ENCODE results near the gene RNF113A.
A peak's percentile ranks its signal among the peaks of the same experiment; 100 is the strongest.
"Not testable (repeated sequence)": the region's sequence is repeated elsewhere in the genome, so short reads cannot be mapped to it uniquely, and the experiment has no call there.

RNF113A gene

GRCh38 chrX:119871599-119872395 lies at the start of gene RNF113A, which contains the start of gene NDUFA1:
RNF113A (minus strand) TSS chrX:119871733; CDS start chrX:119871613, 120 bp downstream.
NDUFA1 (plus strand) TSS chrX:119871832; CDS start chrX:119871912, 80 bp downstream.
- DNase-seq = peak; percentile 83
- H3K9me3 Mint-ChIP-seq = no peaks in the 10 kb centered on the region
- no peaks in the 10 kb centered on the region for H3K27me3 Mint-ChIP-seq
- peaks cover 5 to 13% of the 10 kb centered on the region in 2 donors for H3K36me3 Mint-ChIP-seq
- H3K27ac Mint-ChIP-seq = peak within 1 kb of the TSS; percentile 92
- ATAC-seq (replicated peaks) = peak; percentile 95 to 96
- peak within 1 kb of the TSS; percentile 87 to 99 for H3K4me3 Mint-ChIP-seq
- H3K4me1 Mint-ChIP-seq = peaks cover 5 to 6% of the 10 kb centered on the region in 2 donors

GRCh38 chrX:119919835-119920585 lies 48.5 kb upstream of the RNF113A start:
- Mint-ChIP-seq H3K36me3 (peaks cover under 1 to 3% of the 10 kb centered on the region in 2 donors), H3K4me1 (no peaks in the 10 kb centered on the region), H3K4me3 (no peak overlapping the region), H3K9me3 (no peaks in the 10 kb centered on the region), H3K27ac (no peak overlapping the region), H3K27me3 (no peaks in the 10 kb centered on the region)
- DNase-seq (no peak), ATAC-seq (replicated peaks) (no peak)

- Mint-ChIP-seq H3K4me3 (no peak overlapping the region), H3K9me3 (no peaks in the 10 kb centered on the region), H3K27me3 (no peaks in the 10 kb centered on the region), H3K27ac (no peak overlapping the region), H3K4me1 (no peaks in the 10 kb centered on the region), H3K36me3 (no peaks in the 10 kb centered on the region)
- no peak for ATAC-seq (replicated peaks)
- no peak for DNase-seq
Measured at GRCh38 chrX:119917877-119918276, 46.3 kb upstream of the RNF113A start.

- Mint-ChIP-seq H3K4me1 (no peaks in the 10 kb centered on the region), H3K36me3 (no peaks in the 10 kb centered on the region), H3K9me3 (no peaks in the 10 kb centered on the region), H3K4me3 (no peak overlapping the region), H3K27me3 (no peaks in the 10 kb centered on the region), H3K27ac (no peak overlapping the region)
- no peak for DNase-seq
- no peak for ATAC-seq (replicated peaks)
Measured at GRCh38 chrX:119916310-119916709, 44.8 kb upstream of the RNF113A start.

- DNase-seq = no peak
- Mint-ChIP-seq H3K4me1 (peaks cover 3 to 5% of the 10 kb centered on the region in 2 donors), H3K9me3 (no peaks in the 10 kb centered on the region), H3K36me3 (no peaks in the 10 kb centered on the region), H3K27ac (no peak overlapping the region), H3K27me3 (peaks cover 0 to 9% of the 10 kb centered on the region in 2 donors), H3K4me3 (no peak overlapping the region)
- ATAC-seq (replicated peaks) = no peak
Measured at GRCh38 chrX:119900976-119901375, 29.4 kb upstream of the RNF113A start.

GRCh38 chrX:119899125-119899524 lies 27.6 kb upstream of the RNF113A start:
- no peaks in the 10 kb centered on the region for H3K36me3 Mint-ChIP-seq
- no peaks in the 10 kb centered on the region for H3K9me3 Mint-ChIP-seq
- H3K4me1 Mint-ChIP-seq = peaks cover 3 to 5% of the 10 kb centered on the region in 2 donors
- H3K4me3 Mint-ChIP-seq = no peak overlapping the region
- no peak overlapping the region for H3K27ac Mint-ChIP-seq
- H3K27me3 Mint-ChIP-seq = peaks cover 0 to 4% of the 10 kb centered on the region in 2 donors
- DNase-seq (no peak), ATAC-seq (replicated peaks) (peak; percentile 72 to 85)

GRCh38 chrX:119895843-119896326 lies 24.4 kb upstream of the RNF113A start, which contains the start of gene AKAP14:
AKAP14 (plus strand) TSS chrX:119895893; CDS start chrX:119903224, 7,331 bp downstream.
- no peak within 1 kb of the TSS for H3K27ac Mint-ChIP-seq
- no peak for ATAC-seq (replicated peaks)
- peaks cover 0 to 4% of the 10 kb centered on the region in 2 donors for H3K27me3 Mint-ChIP-seq
- H3K4me1 Mint-ChIP-seq = peaks cover 3 to 5% of the 10 kb centered on the region in 2 donors
- no peak for DNase-seq
- no peaks in the 10 kb centered on the region for H3K36me3 Mint-ChIP-seq
- H3K9me3 Mint-ChIP-seq = no peaks in the 10 kb centered on the region
- H3K4me3 Mint-ChIP-seq = no peak within 1 kb of the TSS

- not testable (repeated sequence) for H3K9me3 Mint-ChIP-seq; ATAC-seq (replicated peaks)
Measured at GRCh38 chrX:119891961-119892692, 20.6 kb upstream of the RNF113A start.

GRCh38 chrX:119890626-119891025 lies 19.1 kb upstream of the RNF113A start:
- not testable (repeated sequence) for H3K36me3 Mint-ChIP-seq; H3K27ac Mint-ChIP-seq; DNase-seq; ATAC-seq (replicated peaks); H3K4me3 Mint-ChIP-seq; H3K9me3 Mint-ChIP-seq; H3K4me1 Mint-ChIP-seq; H3K27me3 Mint-ChIP-seq

More at GRCh38 chrX:119891961-119892692, 20.6 kb upstream of the RNF113A start:
- H3K4me3 Mint-ChIP-seq, H3K36me3 Mint-ChIP-seq, DNase-seq, H3K4me1 Mint-ChIP-seq, H3K27ac Mint-ChIP-seq, H3K27me3 Mint-ChIP-seq: not testable (repeated sequence)

GRCh38 chrX:119887721-119888425 lies 16.3 kb upstream of the RNF113A start:
- H3K36me3 Mint-ChIP-seq = no peaks in the 10 kb centered on the region
- H3K27me3 Mint-ChIP-seq = peaks cover 0 to 5% of the 10 kb centered on the region in 2 donors
- DNase-seq (peak; percentile 51), ATAC-seq (replicated peaks) (peak; percentile 94 to 95)
- no peak overlapping the region for H3K27ac Mint-ChIP-seq
- H3K4me3 Mint-ChIP-seq = peak overlapping the region; percentile 61 to 75
- peaks cover 0 to 1% of the 10 kb centered on the region in 2 donors for H3K4me1 Mint-ChIP-seq
- H3K9me3 Mint-ChIP-seq = no peaks in the 10 kb centered on the region

GRCh38 chrX:119885554-119886428 lies 14.3 kb upstream of the RNF113A start:
- H3K4me1 Mint-ChIP-seq = peaks cover 0 to 2% of the 10 kb centered on the region in 2 donors
- H3K4me3 Mint-ChIP-seq = no peak overlapping the region
- peaks cover 0 to 5% of the 10 kb centered on the region in 2 donors for H3K27me3 Mint-ChIP-seq
- H3K9me3 Mint-ChIP-seq = no peaks in the 10 kb centered on the region
- no peak overlapping the region for H3K27ac Mint-ChIP-seq
- DNase-seq (no peak), ATAC-seq (replicated peaks) (no peak)
- no peaks in the 10 kb centered on the region for H3K36me3 Mint-ChIP-seq

- peaks cover 4 to 8% of the 10 kb centered on the region in 2 donors for H3K36me3 Mint-ChIP-seq
- peak; percentile 15 for DNase-seq
- H3K27me3 Mint-ChIP-seq = no peaks in the 10 kb centered on the region
- H3K4me1 Mint-ChIP-seq = peaks cover 6 to 8% of the 10 kb centered on the region in 2 donors
- no peaks in the 10 kb centered on the region for H3K9me3 Mint-ChIP-seq
- H3K4me3 Mint-ChIP-seq = no peak overlapping the region
- peak; percentile 90 to 97 for ATAC-seq (replicated peaks)
- H3K27ac Mint-ChIP-seq = peak overlapping the region; percentile 59
Measured at GRCh38 chrX:119880552-119881437, 9.3 kb upstream of the RNF113A start.

All from stimulated activated naive B cell treated with anti-CD40 and anti-IgM and Interleukin-4, amounts not matched to agents 10 μg/mL and 1 μg/mL and 100 μg/mL, for 72 hours (primary cell).